GM10266 (cell line): ENCODE data around the gene TCEANC.

ENCODE experiments used
- DNase-seq: peaks from one replicate; pipeline ENCODE4 v3.0.0; 2012; ENCODE audit errors: extremely low spot score
- TF ChIP-seq, protein P1 (sequence below): IDR thresholded peaks from 2 replicates; pipeline ENCODE4 v1.5.1; 2012; ENCODE audit warnings: mild to moderate bottlenecking, low read depth; ENCODE audit not compliant: control insufficient read depth, insufficient read depth; ENCODE audit errors: missing control alignments

Gene TCEANC

DNA sequence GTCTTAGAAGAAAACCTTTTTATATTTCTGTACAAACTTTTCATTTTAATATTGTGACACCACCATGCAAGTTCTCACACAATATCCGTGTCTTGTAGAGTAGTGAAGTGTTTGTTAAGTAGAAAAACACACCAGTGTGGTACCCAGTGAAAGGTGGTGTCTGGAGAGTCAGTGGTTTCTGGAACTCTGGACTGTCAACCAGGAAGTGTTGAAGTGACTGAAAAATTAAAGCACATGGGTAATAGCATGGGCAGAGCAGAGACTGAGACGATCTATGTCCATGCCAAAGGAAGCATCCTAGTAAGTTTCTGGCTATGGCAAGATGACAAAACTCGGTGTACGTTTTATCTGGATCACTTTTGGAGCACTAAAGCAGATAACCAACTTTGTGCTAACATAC, 58.2 kb downstream of the TCEANC start:
- DNase-seq = no peak
- TF ChIP-seq, protein P1, sequence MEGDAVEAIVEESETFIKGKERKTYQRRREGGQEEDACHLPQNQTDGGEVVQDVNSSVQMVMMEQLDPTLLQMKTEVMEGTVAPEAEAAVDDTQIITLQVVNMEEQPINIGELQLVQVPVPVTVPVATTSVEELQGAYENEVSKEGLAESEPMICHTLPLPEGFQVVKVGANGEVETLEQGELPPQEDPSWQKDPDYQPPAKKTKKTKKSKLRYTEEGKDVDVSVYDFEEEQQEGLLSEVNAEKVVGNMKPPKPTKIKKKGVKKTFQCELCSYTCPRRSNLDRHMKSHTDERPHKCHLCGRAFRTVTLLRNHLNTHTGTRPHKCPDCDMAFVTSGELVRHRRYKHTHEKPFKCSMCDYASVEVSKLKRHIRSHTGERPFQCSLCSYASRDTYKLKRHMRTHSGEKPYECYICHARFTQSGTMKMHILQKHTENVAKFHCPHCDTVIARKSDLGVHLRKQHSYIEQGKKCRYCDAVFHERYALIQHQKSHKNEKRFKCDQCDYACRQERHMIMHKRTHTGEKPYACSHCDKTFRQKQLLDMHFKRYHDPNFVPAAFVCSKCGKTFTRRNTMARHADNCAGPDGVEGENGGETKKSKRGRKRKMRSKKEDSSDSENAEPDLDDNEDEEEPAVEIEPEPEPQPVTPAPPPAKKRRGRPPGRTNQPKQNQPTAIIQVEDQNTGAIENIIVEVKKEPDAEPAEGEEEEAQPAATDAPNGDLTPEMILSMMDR = no peak
